NCI-H1092 (cell line): Measurements from ENCODE around the gene SPACA7.
"Not testable (repeated sequence)": the region's sequence is repeated elsewhere in the genome, so short reads cannot be mapped to it uniquely, and the experiment has no call there.

Experiments
- DNase-seq: peaks from one replicate; lab custom pipeline; 2025; lab: John Stamatoyannopoulos, UW

SPACA7 gene

DNA sequence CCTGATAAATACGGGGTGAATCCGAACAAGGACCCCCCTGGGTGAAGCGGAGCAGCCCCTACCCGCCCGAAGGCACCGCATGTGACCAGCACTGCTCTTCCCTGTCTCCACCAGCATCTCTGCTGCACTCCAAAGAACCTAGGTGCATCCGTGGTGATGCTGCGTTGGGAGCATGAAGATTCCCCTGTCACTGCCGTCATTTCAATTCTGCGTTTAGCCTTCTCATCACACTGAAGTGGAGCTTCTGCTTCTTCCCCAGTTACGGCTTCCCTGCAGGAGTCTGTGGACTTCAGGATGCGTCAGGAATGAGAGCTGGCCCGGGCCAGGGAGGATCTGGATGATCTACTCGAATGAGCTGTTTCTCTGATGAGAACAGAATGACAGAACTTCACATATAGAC, 47.9 kb downstream of the SPACA7 start:
- no peak for DNase-seq

GRCh38 chr13:112428704-112429103, 52.5 kb downstream of the SPACA7 start:
- no peak for DNase-seq

DNA sequence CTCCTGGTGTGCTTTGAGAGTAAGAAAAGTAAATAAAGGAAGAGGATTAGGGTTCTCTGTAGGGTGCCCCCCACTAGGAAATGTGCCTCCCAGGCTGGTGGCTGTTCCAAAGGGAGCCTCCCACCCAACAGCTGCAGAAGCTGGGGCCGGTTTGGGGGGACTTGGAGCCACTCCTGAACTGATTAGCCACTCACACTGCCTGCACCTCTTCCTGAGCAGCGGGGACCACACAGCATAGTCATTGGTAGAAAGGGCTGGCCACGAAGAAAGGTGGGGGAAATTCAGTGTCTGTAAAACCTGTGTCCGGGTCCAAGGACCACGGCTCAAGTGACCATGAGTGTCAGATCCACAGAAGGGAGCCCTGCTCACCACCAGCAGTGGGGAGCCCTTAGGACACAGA, 55.6 kb downstream of the SPACA7 start:
- DNase-seq: no peak

GRCh38 chr13:112432734-112433133, 56.6 kb downstream of the SPACA7 start:
- not testable (repeated sequence) for DNase-seq

DNA sequence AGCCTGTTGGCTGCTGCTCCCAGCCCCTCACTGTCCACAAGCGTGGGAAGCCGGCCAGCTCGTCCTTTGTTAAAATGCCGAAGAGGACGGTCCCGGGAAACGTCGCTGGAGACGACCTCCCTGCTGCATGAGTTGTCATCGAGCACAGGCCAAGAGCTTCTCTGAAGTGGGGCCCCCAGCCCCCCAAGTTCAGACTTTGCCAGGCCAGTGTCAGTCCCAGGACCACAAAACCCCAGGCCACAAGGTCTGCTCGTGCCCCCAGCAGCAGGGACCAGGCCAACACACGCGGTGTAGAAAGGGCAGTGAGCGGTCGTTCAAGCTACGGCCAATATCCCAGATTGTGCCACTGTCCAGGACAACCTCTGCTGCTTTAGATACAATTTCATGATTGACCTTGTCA, 57.4 kb downstream of the SPACA7 start:
- DNase-seq: not testable (repeated sequence)

DNA sequence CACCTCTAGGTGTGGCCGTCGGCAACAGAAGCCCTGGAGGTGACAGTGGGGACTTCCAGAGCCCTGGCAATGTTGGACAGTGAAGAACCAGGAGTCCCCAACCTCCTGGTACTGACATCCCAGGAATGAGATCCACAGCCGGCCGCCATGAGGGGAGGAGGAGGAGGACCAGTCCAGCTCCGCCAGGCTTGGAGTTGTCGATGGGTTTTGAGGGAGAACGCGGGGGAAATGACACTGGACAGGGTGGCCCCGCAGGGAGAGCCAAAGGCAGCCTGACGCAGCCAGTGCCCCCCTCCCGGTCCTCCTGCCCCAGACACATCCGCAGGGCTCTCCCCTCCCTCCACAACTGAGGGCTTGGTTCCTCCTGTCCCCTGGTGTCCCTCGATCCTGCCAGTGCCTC, 57.9 kb downstream of the SPACA7 start:
- DNase-seq: no peak

DNA sequence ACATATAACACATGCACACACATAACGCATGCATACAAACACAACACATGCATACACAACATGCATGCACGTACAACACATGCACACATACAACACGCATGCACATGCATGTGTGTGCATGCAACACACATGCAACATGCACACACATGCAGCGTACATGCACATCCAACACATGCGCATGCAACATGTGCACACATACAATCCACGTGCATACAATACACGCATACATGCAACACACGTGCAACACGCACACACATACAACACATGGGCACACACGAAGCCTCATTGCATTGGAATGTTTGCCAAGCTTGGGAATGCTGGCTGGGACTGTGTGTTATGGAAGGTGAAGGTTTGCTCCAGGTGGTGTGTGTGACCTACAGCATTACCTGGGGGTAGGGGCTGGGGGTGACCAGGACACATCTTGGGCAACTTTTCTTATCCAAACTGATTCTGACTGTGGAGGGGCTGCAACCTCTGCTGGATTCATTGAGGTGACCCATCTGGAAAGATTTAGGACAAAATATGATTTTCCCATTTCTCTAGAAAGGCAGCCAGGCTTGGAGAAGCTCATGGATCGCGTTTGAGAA, 58.9 kb downstream of the SPACA7 start:
- DNase-seq: no peak

DNA sequence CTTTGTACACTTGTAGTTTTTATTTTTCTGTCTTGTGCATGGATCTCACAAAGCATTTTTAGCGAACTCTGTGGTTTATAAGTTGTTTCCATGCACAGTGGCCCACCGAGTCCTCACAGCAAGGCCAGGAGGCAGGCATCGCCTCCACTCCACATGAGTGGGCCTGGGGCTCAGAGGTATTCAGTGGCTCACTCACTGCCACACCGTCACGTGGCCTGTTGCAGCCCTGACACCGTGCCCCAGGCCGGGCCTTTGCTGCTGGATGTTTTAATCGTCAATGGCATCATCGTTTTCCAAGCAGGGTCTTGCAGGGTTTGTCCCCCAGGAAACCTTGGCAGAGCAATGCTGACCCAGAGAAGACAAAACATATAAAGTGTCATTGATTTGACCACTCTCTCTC, 59.8 kb downstream of the SPACA7 start:
- DNase-seq: no peak

DNA sequence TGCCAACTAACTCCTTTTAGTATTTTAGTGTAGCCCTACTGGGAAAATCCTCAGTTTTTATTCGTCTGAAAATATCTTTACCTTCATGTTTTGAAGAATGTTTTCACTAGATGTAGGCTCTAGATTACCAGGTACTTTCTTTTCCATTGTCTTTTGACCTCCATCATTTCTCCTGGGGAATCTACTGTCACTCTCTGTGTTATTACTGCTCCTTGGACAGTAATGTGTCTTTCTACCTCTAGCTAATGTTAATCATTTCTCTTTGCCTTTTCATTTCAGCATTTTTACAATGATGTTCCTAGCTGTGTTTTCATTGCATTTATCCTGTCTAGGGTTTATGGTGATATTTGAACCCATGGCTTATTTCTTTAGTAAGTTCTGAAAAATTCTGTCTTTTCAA, 61.9 kb downstream of the SPACA7 start:
- DNase-seq: no peak

DNA sequence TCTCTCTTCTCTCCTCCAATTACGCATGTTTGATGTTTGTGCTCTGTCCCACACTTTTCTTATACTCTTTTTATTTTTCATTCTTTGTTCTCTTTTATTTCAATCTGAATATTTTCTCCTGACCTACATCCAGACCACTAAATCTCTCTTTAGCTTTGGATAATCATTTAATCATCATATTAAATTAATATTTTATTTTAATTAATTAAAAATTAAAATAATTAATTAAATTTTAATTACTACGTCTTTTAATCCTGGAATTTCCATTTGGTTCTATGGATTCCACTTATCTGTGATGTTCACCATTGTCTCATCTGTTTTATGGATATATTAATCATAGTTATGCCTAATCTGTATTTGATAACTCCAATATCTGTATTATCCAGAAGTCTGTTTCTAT, 62.4 kb downstream of the SPACA7 start:
- no peak for DNase-seq

DNA sequence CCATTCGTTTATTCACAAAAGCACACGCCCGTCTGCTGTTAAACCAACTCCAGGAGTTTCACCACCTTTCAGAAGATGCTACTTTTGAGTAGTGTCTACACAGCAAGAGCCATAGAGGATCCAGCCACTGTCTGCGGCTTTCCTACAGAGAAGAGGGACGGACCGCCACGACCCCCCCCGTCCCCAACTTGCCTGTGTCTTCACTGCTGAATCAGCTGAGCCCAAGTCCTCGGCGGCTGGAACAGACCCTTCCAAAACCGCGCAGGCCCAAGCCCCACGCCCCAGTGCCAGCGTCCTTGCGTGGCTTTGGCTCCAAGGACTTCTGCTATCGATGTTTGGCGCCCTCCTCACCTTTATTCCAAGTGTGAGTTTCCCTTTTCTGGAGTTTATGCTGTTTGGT, 65.1 kb downstream of the SPACA7 start:
- no peak for DNase-seq

DNA sequence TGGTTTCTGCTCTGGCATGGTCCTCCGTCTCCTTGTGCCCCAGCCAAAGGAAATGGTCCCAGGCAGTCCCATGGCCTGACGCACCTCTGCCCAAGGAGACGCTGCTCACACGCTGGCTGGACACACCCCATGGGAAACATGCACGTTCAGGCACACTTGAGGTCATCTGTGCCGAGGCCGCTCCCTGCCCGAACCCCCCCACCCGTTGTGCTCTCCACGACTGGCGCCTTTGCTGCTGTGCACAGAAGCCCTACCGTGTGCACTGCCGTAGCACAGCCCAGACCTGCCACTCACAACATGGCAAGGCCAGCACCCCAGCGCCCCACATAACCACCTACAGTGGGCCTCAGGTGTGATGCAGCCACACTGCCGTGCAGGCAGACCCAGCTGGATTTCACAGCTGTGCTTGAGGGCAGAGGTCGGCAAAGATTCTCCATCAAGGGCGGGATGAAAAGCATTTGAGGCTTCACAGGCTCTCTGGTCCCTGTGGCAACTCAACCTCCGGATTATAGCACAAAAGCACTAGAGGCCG, 65.7 kb downstream of the SPACA7 start:
- no peak for DNase-seq

DNA sequence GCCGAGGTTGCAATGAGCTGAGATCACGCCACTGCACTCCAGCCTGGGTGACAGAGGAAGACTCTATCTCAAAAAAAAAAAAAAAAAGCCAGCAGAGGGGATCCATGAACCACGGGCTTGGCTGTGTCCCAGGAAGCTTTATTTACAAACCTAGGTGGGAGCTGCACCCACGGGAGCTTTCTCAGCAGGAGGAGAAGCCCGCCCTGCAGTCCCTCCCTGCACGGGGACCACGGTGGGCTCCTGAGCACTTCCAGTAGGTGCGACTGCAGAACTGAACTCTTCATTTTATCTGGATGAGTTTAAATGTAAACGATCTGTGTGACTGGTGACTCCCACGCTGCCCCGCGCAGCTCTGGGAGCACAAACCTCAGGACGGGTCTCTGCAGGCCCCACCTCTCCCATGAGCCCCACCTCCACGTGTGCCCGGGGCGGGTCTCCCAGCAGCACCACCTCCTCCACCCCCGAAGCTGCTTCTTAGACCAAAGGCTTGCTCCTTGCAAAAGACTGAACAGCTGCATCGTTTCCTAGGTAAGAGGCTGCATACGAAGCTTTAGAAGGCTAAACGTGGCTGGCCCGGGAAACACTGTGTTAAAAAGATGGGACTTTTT, 66.4 kb downstream of the SPACA7 start:
- no peak for DNase-seq

- peak; percentile 57 for DNase-seq
These were observed 67.2 kb downstream of the SPACA7 start for GRCh38 chr13:112443191-112443994.

- peak; percentile 76 for DNase-seq
These were observed 67.8 kb downstream of the SPACA7 start for GRCh38 chr13:112443995-112444311.

DNA sequence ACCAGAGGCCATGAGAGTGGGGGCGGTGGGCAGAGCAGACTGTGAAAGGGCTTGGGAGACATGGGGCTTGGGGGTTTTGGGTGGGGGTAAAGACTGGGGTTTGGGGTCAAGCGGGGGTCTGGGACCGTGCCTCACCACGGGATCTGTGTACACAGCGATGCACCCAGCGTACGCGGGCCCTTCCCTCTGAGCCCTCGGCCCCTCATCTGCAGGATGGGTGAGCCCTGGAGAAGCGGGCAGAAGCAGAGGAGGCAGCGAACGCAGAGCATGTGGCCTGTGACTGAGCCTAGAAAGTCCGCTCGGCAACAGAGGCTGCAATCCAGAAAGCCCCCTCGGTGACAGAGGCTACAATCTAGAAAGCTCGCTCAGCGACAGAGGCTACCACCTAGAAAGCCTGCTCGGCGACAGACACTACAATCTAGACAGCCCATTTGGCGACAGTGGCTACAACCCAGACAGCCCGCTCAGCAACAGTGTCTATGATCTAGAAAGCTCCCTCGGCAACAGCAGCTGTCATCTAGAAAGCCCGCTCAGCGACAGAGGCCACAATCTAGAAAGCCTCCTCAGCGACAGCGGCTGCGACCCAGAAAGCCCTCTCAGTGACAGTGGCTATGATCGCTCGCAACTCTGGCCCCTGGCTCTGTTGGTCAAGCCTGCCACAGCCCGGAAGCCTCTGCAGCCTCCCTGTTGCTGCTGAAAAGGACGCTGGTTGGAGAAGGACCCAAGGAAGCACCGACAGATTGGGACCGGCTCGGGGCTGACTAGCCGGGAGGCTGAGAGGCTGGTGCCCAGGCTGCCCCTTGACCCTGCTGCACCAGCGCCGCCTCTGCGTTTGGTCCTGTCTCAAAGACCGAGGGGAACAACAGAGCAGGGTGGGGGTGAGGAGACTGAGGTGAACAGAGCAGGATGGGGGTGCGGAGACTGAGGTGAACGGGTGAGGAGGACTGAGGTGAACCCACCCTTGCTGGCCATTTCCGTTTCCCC, 68.6 kb downstream of the SPACA7 start:
- DNase-seq: no peak

DNA sequence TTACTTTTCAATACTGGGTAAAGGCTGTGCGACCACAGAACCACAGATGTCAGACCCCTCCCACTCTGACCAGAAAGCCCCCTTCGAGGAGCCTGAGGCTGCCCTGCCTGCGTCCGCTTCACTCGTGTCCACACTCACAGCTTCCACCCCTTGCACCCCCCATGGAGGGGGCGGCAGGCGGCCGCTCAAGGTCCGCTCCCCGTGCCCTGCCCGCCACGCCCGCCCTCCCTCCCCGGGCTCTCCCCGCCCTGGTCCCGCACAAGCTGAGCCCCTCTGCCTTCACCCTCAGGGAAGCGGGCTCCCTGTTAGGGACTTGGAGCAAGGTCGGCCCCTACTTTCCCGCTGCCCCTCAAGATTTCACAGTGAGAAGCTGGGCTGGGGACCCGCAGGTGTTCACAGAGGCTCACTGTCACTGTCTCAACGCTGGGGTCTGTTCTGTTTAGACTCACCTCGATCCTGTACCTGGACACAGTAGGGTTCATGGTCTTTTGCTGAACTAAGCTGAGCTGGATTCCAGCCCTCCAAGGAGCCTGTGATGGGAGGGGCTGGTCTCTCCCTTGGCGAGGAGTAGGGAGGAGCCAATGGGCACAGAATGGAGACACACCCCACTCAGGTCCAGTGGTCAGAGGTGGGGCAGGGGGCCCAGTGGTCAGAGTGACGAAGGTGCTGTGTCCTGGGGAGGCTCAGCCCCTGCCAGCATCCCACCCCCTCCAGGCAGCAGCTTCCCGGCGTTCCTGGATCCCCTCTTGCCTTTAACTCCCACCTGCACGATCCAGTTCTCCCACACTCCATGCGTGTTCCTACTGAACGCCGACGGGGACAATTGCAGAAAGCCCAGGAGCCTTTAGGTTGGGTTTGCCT, 69.5 kb downstream of the SPACA7 start:
- DNase-seq: no peak

GRCh38 chr13:112446347-112446861, 70.2 kb downstream of the SPACA7 start:
- DNase-seq: no peak

- no peak for DNase-seq
These were observed 70.7 kb downstream of the SPACA7 start for GRCh38 chr13:112446867-112447266.

DNA sequence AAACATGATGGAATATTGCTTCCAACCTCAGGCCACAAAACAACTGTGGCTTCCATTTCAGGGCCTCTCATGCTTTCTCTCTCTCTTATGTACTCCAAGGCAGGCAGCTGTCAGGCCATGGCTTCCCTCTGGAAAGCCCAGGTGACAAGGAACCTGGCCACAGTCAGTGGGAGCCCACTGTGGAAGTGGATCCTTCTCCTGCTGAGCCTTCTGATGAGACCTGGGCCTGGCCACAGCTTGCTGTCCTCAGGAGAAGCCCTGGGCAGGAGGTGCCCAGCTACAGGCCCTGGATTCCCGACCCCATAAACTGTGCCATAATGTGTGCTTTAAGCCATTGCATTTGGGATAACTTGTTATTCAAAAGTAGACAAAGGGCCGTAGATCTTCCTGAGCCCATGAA, 71.2 kb downstream of the SPACA7 start:
- no peak for DNase-seq
